ENCODE data around the gene AOX1.

DNA sequence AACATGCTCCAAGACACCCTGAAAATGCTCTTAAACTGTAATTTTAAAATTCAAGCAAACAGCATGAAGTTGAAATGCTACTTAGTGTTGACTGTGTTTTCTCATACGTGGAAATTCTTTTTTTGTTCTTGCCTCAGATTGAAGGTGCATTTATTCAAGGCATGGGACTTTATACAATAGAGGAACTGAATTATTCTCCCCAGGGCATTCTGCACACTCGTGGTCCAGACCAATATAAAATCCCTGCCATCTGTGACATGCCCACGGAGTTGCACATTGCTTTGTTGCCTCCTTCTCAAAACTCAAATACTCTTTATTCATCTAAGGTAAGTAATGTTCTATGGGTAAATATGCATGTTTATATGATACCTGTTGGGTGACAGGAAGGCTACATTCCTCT, 82.7 kb downstream of the AOX1 start:
- TF ChIP-seq CTCF (conservative IDR thresholded peaks at IDR 0.05; ENCODE audit: low read depth in 2 of 2): no peak
- TF ChIP-seq REST (IDR thresholded peaks at IDR 0.05; ENCODE audit: unreplicated experiment): no peak
- TF ChIP-seq POLR2AphosphoS5 (IDR thresholded peaks at IDR 0.05; ENCODE audit: low read depth): no peak
- no peak for TF ChIP-seq ZNF114 (CRISPR knock-in tag; IDR thresholded peaks at IDR 0.05)

Data from GM23338 (cell line).